ENCODE data around the gene PSKH1. TPM values are rescaled to one million over a fixed set of nuclear protein-coding genes. Genes with fewer than 3 reads are reported as not detected.
"Not testable (repeated sequence)": the region's sequence is repeated elsewhere in the genome, so short reads cannot be mapped to it uniquely, and the experiment has no call there.

Gene PSKH1
- total RNA-seq, 3 donors from 2014 or later: 10.4 to 14.6 (median 10.9) TPM

DNA sequence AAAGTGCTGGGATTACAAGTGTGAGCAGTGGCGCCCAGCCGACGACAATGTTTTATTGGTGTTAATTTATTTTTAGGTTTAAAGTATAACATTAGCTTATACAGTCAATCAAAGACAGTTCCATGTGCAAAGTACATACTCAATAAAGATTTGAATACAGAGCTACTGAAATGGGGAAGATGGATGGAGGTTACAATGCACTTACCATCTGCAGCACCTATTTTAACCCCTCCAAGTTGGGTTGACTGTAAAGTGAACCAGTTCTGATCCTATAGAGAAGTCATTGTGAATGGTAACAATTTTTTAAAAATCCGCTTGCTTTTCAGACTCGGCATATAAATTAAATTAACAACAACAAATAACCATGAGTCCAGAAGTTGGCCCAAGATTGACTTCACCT, 679 bp upstream of the PSKH1 start:
- H3K27me3 Mint-ChIP-seq (ENCODE audit: low read depth): no peaks in the 10 kb centered on the region
- H3K4me1 Mint-ChIP-seq (ENCODE audit: low read depth): peaks cover 34% of the 10 kb centered on the region
- no peaks in the 10 kb centered on the region for H3K36me3 Mint-ChIP-seq (ENCODE audit: insufficient read depth)
- ATAC-seq (no peak), DNase-seq (no peak)
- H3K9me3 Mint-ChIP-seq: no peaks in the 10 kb centered on the region
- peak overlapping the region; percentile 83 for H3K4me3 Mint-ChIP-seq

DNA sequence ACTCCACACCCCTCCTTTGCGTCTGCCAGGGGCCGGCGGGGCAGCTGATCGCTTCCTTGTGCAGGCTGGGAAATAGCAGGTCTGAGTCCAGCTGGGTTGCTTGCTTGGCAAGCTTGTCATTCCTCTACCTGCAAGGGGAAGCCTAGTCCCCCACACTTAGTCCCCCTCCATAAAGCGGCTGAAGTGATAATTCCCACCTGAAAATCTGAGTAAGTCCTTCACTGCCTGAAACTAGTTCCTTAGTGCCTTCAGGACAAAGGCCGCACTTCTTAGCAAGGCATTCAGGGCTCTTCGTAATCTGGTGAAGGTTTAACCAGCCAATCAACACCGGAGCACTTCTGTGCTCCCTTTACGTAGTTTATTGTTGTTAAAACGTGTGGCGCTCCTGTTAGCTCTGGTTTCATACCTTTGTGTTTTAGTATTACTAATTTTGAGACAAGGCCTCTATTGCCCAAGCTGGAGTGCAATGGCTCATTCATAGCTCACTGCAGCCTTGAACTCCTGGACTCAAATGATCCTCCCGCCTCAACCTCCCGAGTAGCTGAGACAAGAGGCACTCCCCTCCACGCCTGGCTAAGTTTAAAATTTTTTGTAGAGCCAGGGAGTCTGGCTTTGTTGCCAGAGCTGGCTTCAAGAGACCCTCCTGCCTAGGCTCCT, 817 bp downstream of the PSKH1 start:
- H3K36me3 Mint-ChIP-seq (ENCODE audit: insufficient read depth): no peaks in the 10 kb centered on the region
- DNase-seq (no peak), ATAC-seq (no peak)
- H3K27me3 Mint-ChIP-seq (ENCODE audit: low read depth): no peaks in the 10 kb centered on the region
- H3K4me1 Mint-ChIP-seq (ENCODE audit: low read depth): peaks cover 38% of the 10 kb centered on the region
- no peaks in the 10 kb centered on the region for H3K9me3 Mint-ChIP-seq
- peak overlapping the region; percentile 97 for H3K4me3 Mint-ChIP-seq

DNA sequence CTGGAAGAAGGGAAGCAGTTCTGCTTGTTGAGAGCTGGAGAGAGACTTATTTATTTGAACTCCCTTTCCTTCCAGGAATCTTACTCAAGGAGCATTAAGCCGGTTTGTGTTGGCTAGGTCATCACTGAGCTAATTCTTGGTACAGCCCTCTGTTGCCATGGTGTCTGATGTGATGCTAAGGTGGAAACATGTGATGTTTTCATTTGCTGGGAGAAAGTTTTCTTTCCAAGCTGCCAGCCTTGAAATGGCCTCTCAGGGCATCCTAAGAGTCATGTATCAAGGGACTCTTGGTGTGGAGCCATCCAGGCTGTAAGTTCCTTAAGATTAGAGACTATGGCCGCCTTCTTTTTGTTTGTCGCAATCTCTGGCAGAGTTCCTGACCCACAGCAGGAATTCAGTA, 4.2 kb downstream of the PSKH1 start:
- ATAC-seq (no peak), DNase-seq (no peak)
- H3K4me3 Mint-ChIP-seq: no peak overlapping the region
- no peaks in the 10 kb centered on the region for H3K9me3 Mint-ChIP-seq
- H3K36me3 Mint-ChIP-seq (ENCODE audit: insufficient read depth): no peaks in the 10 kb centered on the region
- no peaks in the 10 kb centered on the region for H3K27me3 Mint-ChIP-seq (ENCODE audit: low read depth)
- H3K4me1 Mint-ChIP-seq (ENCODE audit: low read depth): peaks cover 40% of the 10 kb centered on the region

DNA sequence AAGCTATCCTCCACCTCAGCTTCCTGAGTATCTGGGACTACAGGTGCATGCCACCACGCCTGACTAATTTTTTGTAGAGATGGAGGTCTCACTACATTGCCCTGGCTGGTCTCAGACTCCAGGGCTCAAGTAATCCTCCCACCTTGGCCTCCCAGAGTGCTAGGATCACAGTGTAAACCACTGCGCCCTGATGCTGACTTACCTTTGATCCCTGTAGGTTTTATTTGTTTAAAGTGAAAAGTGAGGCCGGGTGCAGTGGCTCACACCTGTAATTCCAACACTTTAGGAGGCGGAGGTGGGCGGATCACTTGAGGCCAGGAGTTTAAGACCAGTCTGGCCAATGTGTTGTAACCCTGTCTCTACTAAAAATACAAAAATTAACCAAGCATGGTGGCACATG, 8.7 kb downstream of the PSKH1 start:
- H3K36me3 Mint-ChIP-seq (ENCODE audit: insufficient read depth): peaks cover 4% of the 10 kb centered on the region
- H3K4me3 Mint-ChIP-seq: no peak overlapping the region
- no peak for DNase-seq
- ATAC-seq: no peak
- peaks cover 16% of the 10 kb centered on the region for H3K4me1 Mint-ChIP-seq (ENCODE audit: low read depth)
- no peaks in the 10 kb centered on the region for H3K9me3 Mint-ChIP-seq
- no peaks in the 10 kb centered on the region for H3K27me3 Mint-ChIP-seq (ENCODE audit: low read depth)

DNA sequence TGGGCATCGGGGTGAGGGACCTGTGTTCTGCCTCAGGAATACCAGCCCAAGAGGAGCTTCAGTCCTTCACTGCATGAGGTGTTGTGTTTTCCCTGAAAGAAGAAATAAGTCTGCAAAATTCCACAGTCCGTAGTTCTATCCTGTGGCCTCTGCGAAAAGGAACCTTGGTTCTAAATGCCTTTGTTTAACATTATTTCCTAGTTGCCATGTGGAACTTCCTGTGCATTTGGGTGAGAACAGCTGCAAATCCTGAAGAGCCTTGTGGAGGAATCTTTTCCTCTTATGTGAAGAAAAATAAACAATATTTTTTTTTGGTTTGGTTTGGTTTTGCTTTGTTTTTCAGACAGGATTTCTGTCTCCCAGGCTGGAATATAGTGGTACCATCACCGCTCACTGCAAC, 9.8 kb downstream of the PSKH1 start:
- Mint-ChIP-seq H3K9me3 (no peaks in the 10 kb centered on the region), H3K36me3 (ENCODE audit: insufficient read depth) (peaks cover 4% of the 10 kb centered on the region), H3K4me1 (ENCODE audit: low read depth) (peaks cover 7% of the 10 kb centered on the region), H3K4me3 (no peak overlapping the region), H3K27me3 (ENCODE audit: low read depth) (no peaks in the 10 kb centered on the region)
- no peak for DNase-seq
- ATAC-seq: no peak

DNA sequence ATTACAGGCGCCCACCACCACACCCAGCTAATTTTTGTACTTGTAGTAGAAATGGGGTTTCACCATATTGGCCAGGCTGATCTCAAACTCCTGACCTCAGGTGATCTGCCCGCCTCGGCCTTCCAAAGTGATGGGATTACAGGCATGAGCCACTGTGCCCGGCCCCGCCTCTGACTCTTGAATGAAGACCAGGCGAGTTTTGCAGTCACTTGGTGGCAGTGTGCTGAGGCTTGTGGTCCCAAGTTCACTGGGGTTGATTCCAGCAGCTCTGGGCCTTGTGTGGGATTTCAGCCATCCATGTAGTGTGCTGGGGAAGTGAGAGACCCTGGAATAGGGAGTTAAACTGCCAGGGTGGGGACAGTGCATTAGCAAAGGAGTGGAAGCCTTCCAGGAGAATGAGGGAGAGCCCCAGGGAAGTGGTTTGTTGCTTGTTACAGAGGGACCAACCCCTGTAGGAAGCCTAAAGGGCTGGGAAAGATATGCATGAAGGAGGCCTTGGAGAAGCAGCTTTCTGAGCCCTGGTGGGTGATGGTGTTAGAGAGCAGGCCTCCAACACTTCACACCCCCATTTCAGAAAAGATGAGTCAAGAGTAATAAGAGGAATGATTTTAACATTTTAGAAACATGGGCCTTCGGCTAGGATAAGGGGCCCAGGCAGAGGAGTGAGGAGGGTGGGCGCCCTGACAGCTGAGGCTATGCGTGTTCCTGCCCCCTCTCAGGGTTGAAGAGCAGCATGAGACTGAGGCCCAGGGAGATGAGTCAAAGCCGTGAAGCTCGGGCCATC, 14.5 kb downstream of the PSKH1 start:
- Mint-ChIP-seq H3K9me3 (no peaks in the 10 kb centered on the region), H3K27me3 (ENCODE audit: low read depth) (no peaks in the 10 kb centered on the region), H3K36me3 (ENCODE audit: insufficient read depth) (peaks cover 14% of the 10 kb centered on the region), H3K4me1 (ENCODE audit: low read depth) (peaks cover 9% of the 10 kb centered on the region), H3K4me3 (no peak overlapping the region)
- ATAC-seq: no peak
- no peak for DNase-seq

DNA sequence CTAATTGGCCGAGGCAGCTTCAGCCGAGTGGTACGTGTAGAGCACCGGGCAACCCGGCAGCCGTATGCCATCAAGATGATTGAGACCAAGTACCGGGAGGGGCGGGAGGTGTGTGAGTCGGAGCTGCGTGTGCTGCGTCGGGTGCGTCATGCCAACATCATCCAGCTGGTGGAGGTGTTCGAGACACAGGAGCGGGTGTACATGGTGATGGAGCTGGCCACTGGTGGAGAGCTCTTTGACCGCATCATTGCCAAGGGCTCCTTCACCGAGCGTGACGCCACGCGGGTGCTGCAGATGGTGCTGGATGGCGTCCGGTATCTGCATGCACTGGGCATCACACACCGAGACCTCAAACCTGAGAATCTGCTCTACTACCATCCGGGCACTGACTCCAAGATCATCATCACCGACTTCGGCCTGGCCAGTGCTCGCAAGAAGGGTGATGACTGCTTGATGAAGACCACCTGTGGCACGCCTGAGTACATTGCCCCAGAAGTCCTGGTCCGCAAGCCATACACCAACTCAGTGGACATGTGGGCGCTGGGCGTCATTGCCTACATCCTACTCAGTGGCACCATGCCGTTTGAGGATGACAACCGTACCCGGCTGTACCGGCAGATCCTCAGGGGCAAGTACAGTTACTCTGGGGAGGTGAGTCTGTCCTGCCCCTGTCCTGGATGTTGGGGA, 16.1 kb downstream of the PSKH1 start:
- DNase-seq (no peak), ATAC-seq (no peak)
- Mint-ChIP-seq H3K27me3 (ENCODE audit: low read depth) (no peaks in the 10 kb centered on the region), H3K36me3 (ENCODE audit: insufficient read depth) (peaks cover 12% of the 10 kb centered on the region), H3K4me3 (no peak overlapping the region), H3K9me3 (no peaks in the 10 kb centered on the region), H3K4me1 (ENCODE audit: low read depth) (peaks cover 6% of the 10 kb centered on the region)

DNA sequence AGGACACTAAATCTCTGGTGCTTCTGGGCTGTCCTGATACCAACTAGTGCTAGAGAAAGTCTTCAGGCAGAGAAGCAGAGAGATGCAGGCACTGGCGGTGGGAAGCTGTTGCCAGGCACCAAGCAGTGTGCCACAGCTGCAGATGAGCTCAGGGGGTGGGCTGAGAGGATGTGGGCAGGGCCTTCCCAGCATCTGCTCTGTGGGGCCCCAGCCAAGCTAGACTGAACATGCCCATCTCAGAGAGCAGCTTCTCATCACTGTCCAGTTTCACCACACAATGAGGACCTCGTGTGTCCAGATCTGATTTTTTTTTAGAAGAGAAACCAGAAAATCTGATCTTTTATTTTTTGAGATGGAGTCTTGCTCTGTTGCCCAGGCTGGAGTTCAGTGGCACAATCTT, 17.1 kb downstream of the PSKH1 start:
- ATAC-seq: peak; percentile 41 to 51
- Mint-ChIP-seq H3K27me3 (ENCODE audit: low read depth) (no peaks in the 10 kb centered on the region), H3K4me1 (ENCODE audit: low read depth) (peaks cover 9% of the 10 kb centered on the region), H3K9me3 (no peaks in the 10 kb centered on the region), H3K36me3 (ENCODE audit: insufficient read depth) (peaks cover 18% of the 10 kb centered on the region), H3K4me3 (no peak overlapping the region)
- DNase-seq: no peak

DNA sequence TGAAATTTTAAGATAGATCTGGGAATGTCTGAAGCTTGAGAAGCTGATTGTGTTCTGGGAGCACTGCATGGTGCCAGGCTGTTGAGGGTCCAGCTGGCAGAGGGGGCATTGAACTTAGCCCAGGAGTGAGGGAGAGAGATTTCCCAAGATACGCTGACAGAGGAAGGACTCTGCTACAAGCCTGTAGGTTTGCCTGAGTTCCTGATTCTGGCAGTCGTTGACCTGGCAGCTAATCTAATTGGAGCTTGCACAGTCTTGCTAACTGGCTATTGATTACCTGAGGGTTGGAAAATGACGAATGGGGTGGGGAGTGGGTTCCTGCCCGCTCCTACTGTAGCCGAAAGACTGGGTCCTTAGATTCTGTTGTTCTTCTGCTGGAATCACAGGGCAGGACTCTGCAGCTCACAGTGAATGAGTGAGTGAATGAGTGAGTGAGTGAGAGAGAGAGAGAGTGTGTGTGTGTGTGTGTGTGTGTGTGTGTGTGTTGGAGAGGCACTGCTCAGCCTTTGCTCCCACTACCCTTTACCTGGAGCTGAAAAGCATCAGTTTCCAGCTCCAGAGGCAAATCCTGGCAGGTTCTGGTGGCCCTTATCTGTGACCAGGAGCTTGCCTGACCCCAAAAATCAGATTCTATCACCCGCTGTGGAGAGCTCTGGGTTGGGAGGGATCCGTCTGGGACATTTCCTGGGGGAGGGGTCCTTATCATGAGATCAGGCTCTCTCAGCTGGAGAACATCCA, 21.9 kb downstream of the PSKH1 start:
- Mint-ChIP-seq H3K27me3 (ENCODE audit: low read depth) (no peaks in the 10 kb centered on the region), H3K36me3 (ENCODE audit: insufficient read depth) (peaks cover 19% of the 10 kb centered on the region), H3K9me3 (no peaks in the 10 kb centered on the region), H3K4me3 (no peak overlapping the region), H3K4me1 (ENCODE audit: low read depth) (peaks cover 25% of the 10 kb centered on the region)
- no peak for DNase-seq
- no peak for ATAC-seq

DNA sequence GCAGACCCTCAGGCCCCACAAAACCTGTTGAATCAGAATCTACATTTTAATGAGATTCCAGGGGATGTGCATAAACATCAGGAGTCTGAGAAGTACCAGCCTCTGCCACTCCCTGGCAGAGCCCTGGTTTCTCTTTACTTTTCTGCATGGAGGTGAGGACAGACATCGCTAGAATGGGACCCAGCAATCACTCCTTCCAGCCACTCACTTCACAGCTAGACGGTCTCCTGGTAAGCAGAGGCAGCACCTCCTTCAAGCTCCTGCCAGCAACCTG, 22.4 kb downstream of the PSKH1 start:
- DNase-seq; H3K27me3 Mint-ChIP-seq (ENCODE audit: low read depth); H3K4me3 Mint-ChIP-seq; ATAC-seq; H3K9me3 Mint-ChIP-seq: not testable (repeated sequence)
- Mint-ChIP-seq H3K36me3 (ENCODE audit: insufficient read depth) (peaks cover 17% of the 10 kb centered on the region), H3K4me1 (ENCODE audit: low read depth) (peaks cover 24% of the 10 kb centered on the region)

DNA sequence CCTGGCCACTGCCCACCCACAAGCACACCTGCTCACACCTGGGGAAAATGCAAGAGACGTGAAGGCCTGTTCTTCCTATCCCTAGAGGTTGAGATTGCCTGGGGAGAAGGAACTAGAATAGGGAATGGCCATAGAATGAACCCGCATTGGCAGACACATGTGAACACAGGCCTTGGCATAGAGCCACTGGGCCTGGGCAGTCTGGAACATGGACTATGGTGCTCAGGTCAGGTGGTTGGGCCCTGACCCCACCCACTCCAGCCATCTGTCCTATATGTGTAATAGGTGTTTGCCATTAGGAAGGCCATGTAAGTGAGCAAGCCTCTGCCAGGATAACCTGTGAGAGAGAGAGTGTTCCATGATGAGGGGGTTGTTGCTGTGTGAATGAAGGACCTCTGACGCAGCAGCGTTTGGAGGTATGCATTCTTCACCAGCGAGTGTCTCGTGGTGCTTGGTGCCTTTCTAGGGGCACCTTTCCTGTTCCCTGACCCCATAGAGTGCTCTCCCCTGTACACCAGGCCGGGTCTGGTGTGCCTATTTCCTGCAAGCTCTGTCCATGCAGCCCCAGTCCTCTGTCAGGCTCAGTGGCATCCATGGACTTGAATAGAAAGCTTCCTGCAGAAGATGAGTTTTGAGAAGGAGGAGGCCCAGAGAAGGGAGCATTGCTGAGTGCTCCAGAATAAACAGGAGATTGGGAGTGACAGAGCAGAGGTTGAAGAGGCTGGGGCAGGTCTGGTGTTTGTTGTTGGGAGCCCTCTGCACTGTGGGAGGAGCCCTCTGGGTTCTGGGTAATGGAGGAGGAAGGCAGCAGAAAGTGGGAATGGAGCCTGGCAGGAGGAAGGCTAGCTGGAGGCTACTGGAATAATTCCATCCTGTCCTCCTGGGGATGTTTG, 23.0 kb downstream of the PSKH1 start:
- Mint-ChIP-seq H3K27me3 (ENCODE audit: low read depth) (no peaks in the 10 kb centered on the region), H3K9me3 (no peaks in the 10 kb centered on the region), H3K4me1 (ENCODE audit: low read depth) (peaks cover 24% of the 10 kb centered on the region), H3K36me3 (ENCODE audit: insufficient read depth) (peaks cover 15% of the 10 kb centered on the region), H3K4me3 (no peak overlapping the region)
- no peak for ATAC-seq
- DNase-seq: no peak

DNA sequence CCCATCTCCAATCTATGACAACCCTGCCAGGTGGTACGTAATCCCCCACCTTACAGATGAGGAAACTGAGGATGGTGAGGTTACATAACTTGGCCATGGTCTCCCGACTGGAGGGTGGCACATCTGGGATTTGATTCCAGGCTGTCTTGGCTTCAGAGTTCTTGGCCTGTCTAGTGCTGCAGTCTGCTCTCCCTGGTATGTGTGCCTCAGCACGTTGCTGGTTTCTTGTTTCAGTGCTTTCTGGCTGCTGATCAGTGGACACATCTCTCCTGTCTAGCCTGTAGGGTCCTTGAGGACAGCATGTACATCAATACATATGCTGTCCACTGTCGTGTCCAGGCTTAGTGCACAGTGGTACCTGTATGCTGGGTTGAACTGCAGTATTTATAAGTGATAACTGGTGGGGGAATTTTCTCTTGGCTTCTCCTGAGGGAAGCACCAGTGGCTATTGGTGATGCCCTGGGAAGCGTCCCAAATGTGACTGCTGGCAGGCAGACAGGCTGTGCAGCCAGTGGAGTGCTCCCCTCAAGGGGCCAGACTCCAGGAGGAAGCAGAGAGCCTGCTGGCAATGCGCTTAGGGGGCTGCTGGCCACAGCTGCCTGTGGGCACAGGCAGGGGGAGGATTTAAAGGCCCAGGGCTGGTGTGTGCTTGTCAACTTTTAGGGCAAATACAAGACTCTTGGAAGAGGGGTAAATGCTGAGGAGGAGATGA, 24.2 kb downstream of the PSKH1 start:
- Mint-ChIP-seq H3K4me1 (ENCODE audit: low read depth) (peaks cover 31% of the 10 kb centered on the region), H3K36me3 (ENCODE audit: insufficient read depth) (peaks cover 17% of the 10 kb centered on the region), H3K9me3 (no peaks in the 10 kb centered on the region), H3K4me3 (no peak overlapping the region), H3K27me3 (ENCODE audit: low read depth) (no peaks in the 10 kb centered on the region)
- ATAC-seq: peak; percentile 2 to 23
- DNase-seq: no peak

DNA sequence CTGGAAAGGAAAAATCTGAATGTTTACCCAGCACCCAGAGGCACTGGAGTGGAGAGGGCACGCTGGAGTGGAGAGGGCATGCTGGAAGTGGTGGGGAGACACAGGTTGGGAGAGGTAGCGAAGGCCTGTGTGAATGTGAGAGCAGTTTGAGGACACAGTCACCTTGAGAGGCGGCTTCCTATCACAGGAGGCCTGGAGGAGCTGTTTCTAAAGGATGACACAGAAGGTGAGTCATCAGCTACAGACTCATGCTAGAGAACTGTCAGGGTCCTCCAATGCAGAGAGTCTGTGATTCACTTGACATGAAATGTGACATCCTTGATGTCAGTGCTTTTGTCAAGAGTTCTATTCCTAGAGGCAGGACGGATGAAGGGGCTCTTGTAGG, 24.8 kb downstream of the PSKH1 start:
- Mint-ChIP-seq H3K4me3 (no peak overlapping the region), H3K4me1 (ENCODE audit: low read depth) (peaks cover 32% of the 10 kb centered on the region), H3K9me3 (no peaks in the 10 kb centered on the region), H3K36me3 (ENCODE audit: insufficient read depth) (peaks cover 19% of the 10 kb centered on the region), H3K27me3 (ENCODE audit: low read depth) (no peaks in the 10 kb centered on the region)
- ATAC-seq: peak; percentile 100
- DNase-seq: peak; percentile 26

Measured in activated T-cell treated with anti-CD3 and anti-CD28 coated beads, Interleukin-2, amount 50 U/mL, for 4 hours (primary cell).